Smooth muscle cell of the brain vasculature (primary cell): ENCODE data around the gene SP6.
A peak's percentile ranks its signal among the peaks of the same experiment; 100 is the strongest.

Experiments
- DNase-seq: peaks from one replicate; pipeline ENCODE4 v3.0.0-alpha.2; 2012; ENCODE audit warnings: low read depth, low spot score

Gene SP6

GRCh38 chr17:47836601-47837000 is 14.4 kb downstream of the SP6 start:
- DNase-seq, result no peak

DNA sequence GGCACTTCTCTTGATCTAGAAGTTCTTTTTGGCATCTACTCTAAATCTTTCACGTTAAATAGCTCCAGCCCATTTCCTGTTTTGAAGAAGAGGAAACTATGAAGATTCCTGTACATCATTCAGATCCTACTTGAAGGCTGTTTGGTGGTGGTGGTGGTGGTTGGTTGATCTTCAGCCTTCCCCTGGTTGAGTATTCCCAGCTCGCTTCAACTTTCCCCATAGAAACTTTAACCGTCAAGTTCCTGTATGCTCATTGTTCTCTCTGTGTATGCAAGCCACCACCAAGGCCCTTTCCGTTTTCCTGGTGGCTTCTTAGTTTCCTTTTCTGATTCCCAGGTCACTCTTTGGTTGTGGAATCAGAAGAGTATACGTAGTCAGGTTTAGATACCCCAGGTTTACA is 16.2 kb downstream of the SP6 start:
- no peak for DNase-seq

GRCh38 chr17:47831934-47832327 is 19.0 kb downstream of the SP6 start:
- no peak for DNase-seq

DNA sequence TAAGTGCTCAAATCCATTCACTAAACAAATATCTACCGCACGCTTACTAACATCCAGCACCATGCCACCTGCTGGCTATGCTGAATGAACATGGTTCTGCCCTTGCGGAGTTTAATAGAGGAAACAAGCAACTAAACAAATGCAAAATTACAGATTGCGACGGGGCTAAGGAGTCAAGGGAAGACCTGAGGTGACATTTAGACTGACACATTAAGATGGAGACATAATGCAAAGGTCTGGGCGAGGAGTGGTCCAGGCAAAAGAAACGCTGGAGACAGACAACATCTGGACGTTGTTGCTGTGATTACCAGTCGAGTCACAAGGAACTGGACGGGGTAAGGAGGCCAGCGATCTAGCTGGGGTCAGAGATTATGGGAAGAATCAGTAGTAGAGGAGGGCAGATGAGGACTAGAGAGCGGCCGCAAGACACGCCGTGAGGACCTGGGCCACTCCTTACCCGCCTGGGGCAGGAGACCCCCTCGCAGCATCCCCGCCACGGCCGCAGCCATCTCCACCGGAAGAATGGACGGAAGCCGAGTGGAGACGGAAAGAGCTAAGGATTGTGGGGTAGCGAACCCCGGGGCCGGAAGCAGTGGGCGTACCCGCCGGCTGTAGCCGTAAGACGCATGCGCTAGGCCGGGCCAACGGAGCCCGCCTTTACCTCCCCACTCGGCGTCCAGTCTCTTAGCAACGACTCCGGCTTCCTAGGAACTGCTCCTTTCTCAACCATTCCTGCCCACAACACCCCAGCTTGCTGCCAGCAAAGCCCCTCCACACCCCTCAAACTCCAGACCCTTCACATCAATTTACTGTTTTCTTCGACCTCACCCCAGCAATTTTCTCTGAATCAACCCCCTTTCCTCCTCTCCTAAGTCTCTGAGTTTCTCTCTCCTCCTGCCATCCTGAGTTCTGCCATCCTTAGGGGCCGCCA is 19.7 kb downstream of the SP6 start, which contains the start of the genes LRRC46 and MRPL10:
Gene LRRC46, plus strand, starts transcription at position 668 of the 931 bp plus-strand sequence. CDS start 320 bp downstream, outside the sequence.
Gene MRPL10, minus strand, starts transcription at position 539 of the 931 bp plus-strand sequence. Its CDS starts 30 bp downstream, at position 509.
- DNase-seq, result peak; percentile 70

GRCh38 chr17:47830396-47831002 is 20.5 kb downstream of the SP6 start:
- no peak for DNase-seq

DNA sequence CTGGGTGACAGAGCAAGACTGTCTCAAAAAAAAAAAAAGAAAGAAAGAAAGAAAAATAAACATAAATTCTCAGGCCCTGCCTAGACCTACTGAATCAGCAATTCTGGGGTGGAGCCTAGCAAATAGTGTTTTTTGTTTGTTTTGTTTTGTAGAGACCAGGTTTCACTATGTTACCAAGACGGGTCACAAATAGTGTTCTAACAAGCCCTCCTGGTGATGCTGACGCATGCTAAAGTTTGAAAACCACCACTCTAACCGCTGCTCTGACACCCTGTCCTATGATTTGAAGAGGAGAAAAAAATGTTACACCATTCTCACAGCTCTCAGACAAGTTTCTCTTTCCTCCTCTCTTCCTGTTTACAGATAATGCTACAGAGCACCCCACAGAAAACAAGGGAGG is 21.1 kb downstream of the SP6 start:
- DNase-seq, result no peak

DNA sequence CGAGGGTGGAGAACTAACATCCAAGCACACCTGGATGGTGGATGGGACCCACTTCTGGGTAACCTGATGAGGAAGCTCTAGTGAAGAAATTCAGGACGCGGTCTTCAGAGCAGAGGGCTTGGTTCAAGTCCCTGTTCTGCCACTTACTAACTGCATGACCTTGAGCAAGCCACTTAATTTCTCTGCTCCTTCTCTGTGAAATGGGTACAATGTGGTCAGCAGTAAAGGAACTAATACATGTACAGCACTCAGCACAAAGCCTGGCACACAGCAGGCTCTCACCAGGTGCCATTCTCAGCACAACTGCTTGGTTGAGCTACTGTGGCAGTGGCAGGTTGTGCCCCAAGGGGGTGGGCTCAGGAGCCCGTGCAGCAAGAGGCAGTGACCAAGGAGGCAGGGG is 27.4 kb downstream of the SP6 start:
- no peak for DNase-seq

DNA sequence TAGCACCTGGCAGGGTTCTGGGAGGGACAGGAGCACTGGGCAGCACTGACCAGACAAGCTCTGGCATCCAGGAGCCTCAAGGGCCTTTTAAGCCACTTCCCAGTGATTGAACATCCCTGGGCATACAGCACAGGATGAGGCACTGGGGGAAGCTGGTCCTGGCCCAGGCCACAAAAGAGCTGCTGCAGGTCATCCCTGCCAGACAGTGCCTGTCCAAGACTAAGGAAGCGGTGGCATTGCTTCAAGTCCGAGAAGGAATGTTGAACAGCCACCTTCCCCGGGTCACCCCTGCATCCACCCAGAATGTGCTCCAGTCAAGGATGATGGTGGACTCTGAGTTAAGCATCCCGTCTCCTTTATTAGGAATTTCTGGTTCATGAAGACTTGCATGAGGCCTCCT is 28.2 kb downstream of the SP6 start:
- no peak for DNase-seq

DNA sequence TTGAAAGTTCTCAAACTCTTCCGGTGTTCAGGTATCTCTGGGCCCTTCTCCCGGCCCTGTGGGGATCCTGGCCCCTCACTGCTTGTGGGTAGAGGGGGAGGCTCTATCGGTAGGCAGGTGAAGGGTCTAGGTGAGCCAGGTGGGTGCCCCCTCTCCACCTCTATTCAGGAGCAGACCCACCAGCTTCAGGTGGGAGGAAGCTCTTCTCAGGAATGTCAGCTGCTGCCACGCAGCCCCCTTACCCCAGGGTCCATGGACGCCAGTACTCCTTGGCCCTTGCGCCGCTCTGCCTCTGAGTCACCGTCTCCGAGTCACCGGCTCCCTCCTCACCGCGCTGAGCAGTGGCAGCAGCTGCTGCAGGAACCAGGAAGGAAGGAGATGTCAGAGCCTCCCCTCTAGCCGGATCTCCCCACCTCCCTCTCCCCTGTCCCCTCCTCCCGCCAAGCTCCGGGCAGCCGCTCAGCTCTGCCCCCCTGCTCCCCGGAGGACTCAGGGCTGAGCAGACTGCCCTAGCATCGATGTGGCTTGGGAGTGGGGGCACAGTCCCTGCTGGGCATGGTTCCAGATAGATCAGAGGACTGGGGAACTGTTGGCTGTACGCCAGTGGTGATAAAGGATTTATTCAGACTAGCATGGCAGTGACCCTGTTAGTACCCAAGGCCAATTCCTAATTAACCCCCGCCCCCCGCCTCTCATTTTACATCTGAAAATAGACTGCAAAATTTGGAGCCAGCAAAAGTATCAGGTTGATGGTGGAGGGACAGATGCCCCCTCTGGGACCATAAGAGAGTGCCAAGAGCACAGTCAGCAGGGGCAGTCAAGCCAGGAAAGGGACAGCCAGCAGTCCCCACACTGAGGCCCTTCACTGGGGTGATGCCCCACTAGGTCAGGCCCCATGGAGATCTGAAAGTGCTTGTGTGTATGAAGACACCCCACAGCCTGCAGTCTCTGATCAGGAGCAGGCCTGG is 29.3 kb downstream of the SP6 start, which contains the start of gene OSBPL7:
Gene OSBPL7, minus strand, starts transcription at position 371 of the 968 bp plus-strand sequence. CDS start 1,516 bp downstream, outside the sequence.
- no peak for DNase-seq

- no peak for DNase-seq
Measured at GRCh38 chr17:47821031-47821423, 29.9 kb downstream of the SP6 start.

- no peak for DNase-seq
Measured at GRCh38 chr17:47820033-47820789, 30.8 kb downstream of the SP6 start.

- DNase-seq, result no peak
Measured at GRCh38 chr17:47819475-47819874, 31.5 kb downstream of the SP6 start.

- DNase-seq, result no peak
Measured at GRCh38 chr17:47818002-47818695, 32.8 kb downstream of the SP6 start.

GRCh38 chr17:47816947-47817346 is 34.0 kb downstream of the SP6 start:
- no peak for DNase-seq

DNA sequence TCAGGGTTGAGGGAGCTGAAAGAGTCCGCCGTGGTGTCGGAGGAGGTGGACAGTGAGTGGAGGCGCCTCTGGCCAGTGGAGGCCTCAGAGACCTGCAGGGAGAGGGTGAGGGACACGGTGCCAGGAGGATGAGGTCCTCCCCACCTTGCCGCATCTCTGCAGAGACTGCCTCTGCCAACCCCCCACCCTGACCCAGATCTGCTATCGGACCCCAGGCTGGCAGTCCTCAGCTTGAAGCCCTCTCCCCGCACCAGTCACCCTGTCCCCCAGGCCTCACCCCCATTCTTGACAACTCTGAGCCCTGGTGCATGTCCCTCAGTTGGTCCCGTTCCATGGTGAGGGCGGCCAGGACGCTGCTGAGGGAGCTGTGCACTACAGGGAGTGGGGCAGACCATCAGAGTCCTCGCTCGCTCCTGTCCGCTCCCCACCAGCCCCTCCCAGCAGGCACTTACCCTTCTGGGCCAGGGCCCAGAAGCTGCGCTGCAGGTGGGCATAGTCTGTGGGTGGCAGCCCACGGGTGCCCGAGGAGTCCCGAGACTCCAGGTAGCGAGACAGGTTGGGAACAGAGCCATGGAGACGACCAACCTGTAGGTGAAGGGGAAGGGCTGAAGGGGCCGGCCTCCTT is 34.7 kb downstream of the SP6 start:
- no peak for DNase-seq

GRCh38 chr17:47815106-47815918 is 35.7 kb downstream of the SP6 start:
- DNase-seq, result no peak

- DNase-seq, result no peak
Measured at GRCh38 chr17:47813512-47814031, 37.4 kb downstream of the SP6 start.

DNA sequence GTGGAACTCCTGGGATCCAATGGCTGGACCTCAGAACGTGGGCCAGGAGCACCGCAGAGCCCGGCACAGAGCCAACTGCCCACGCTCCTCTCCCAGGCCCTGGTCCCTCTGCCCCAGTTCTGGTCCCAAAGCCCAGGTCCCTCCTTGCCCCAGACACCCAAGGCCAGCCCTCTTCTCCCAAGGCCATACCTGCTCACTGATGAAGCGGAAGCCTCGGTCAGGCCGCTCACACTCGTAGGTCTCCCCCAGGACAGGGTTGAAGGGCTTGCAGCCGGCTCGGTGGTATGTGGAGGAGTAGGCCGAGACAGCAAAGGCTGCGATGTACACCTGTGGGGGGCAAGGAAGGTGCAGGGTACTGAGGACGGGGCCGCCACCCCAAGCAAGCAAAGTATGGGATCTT is 37.9 kb downstream of the SP6 start:
- no peak for DNase-seq
